GM18951 (cell line): ENCODE results near the gene HNRNPF.
"Not testable (repeated sequence)": the region's sequence is repeated elsewhere in the genome, so short reads cannot be mapped to it uniquely, and the experiment has no call there.

Experiments used
- POLR2A ChIP-seq: IDR thresholded peaks from 4 replicates; pipeline ENCODE4 v1.6.1; 2011; ENCODE audit warnings: mild to moderate bottlenecking; ENCODE audit not compliant: insufficient read length, insufficient read depth; ENCODE audit errors: extremely low read depth
- in situ Hi-C: fragments of 300-500 bp; cut with MboI; formaldehyde crosslinking; loops from one replicate; pipeline ENCODE4 v1.12.0; 2022; ENCODE audit warnings: low sequenced_read_pairs, mixed read lengths, inconsistent platforms; ENCODE audit not compliant: unreplicated experiment

Gene HNRNPF

DNA sequence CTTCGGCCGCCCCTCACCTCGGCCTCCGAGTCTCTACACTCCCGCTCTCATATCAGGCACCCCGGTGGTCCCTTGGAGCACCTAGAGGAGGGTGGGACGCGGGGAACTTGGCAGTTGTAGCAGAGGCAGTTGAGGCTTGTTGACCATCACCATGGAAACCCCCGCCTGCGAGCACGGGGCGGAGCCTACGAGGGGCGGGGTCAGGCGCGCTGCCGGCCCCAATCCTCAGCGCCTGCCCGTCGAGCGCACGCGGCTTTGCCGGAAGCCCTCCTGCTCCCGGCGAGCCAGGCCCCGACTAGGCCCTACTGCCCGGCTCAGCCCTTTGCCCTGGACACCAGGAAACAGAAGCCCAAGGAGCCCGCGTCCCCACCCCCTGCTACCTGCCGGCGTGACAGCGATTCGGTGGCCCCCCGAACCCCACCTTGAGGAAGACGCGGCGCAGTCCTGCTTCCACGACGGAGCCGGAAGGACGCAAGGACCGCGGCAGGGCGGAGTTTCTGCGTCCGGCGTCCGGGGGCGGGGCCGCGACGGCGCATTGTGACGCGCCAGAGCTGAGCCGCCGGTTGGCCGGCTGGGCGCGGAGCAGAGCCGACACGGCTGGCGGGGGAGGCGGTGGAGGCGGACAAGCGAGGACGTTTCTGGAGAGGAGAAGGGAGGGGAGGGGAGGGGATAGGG is at the start of gene HNRNPF:
TSS of gene HNRNPF (minus strand) at position 477 of the 675 bp plus-strand sequence. CDS start 21,302 bp downstream, outside the sequence.
- peak; percentile 84 for TF ChIP-seq POLR2A
- in situ Hi-C loops, result no loop called here

- in situ Hi-C loops, result no loop called here
Measured at GRCh38 chr10:43458227-43458626, 49.2 kb upstream of the HNRNPF start.

DNA sequence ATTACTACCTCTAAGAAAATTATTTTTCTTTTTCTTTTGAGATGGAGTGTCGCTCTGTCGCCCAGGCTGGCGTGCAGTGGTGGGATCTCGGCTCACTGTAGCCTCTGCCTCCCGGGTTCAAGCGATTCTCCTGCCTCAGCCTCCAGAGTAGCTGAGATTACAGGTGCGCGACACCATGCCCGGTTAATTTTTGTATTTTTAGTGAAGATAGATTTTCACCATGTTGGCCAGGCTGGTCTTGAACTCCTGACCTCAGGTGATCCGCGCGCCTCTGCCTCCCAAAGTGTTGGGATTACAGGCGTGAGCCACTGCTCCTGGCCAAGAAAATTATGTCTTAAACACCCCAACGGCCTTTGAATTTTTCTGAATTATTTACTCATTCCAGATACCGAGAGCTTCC is 47.6 kb upstream of the HNRNPF start:
- in situ Hi-C loops, result not testable (repeated sequence)

More at GRCh38 chr10:43458227-43458626, 49.2 kb upstream of the HNRNPF start:
- TF ChIP-seq POLR2A, result no peak

DNA sequence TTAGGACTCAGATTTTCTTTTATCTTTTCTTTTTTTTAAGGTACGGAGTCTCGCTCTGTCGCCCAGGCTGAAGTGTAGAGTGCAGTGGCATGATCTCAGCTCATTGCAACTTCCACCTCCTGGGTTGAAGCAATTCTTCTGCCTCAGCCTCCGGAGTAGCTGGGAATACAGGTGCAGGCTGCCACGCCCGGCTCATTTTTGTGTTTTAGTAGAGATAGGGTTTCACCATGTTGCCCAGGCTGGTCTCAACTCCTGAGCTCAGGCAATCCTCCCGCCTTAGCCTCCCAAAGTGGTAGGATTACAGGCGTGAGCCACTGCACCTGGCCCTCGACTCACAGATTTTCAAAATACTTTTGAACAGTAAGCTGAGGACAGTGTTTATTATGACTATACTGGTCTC is 45.0 kb upstream of the HNRNPF start:
- in situ Hi-C loops, result not testable (repeated sequence)

DNA sequence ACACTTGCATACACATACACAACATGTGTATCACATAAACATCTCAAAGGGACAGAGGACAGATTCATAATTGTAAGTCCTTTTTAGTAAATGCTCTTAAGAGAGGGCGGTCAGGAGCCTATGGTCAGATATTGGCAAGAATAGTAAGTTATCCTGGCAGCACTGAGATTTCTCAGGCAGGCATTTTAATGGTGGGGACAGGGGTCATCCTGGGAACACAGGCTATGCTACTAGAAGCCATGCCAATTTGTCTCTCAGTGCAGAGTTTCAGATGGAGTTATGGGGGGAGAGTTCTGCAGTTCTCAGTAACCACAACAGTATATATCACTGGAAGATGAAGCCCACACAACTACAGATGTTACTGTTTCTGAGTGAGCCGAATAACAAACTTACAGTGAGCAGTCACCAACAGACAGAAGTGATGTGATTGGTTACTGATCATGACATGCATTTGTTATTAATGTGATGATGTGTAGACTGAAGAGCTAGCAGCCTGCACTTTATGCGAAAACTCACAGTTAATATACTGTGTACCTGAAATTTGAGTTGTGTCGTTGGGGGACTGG is 44.4 kb upstream of the HNRNPF start:
- in situ Hi-C loops, result no loop called here
- peak; percentile 12 for TF ChIP-seq POLR2A

GRCh38 chr10:43452356-43452914 is 43.4 kb upstream of the HNRNPF start:
- in situ Hi-C loops, result no loop called here
- TF ChIP-seq POLR2A, result peak; percentile 1

- no peak for TF ChIP-seq POLR2A
- in situ Hi-C loops, result no loop called here
Measured at GRCh38 chr10:43448742-43449141, 39.8 kb upstream of the HNRNPF start.

- in situ Hi-C loops, result not testable (repeated sequence)
Measured at GRCh38 chr10:43446219-43447017, 37.4 kb upstream of the HNRNPF start.

DNA sequence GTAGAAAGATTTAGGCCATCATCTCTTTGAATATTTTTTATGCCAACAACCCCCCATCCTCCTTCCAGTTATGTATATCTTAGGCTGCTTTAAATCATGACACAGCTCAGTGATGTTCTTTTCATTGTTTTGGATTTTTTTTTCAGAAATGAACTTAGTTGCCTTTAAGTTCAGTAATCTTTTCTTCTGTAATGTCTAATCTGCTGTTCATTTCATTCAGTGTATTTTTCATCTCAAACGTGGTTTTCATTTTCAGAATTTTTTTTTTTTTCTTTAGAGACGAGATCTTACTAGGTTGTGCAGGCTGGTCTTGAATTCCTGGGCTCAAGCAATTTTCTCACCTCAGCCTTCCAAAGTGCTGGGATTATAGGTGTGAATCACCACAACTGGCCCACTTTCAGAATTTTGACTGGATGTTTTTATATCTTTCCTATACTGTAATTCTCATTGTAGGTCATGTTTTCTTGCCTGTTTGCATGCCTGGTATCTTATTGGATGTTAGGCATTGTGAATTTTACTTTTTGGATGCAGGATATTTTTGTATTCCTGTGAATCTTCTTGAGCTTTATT is 36.0 kb upstream of the HNRNPF start:
- in situ Hi-C loops, result no loop called here
- no peak for TF ChIP-seq POLR2A

GRCh38 chr10:43444323-43444722 is 35.3 kb upstream of the HNRNPF start:
- TF ChIP-seq POLR2A, result no peak
- in situ Hi-C loops, result no loop called here

DNA sequence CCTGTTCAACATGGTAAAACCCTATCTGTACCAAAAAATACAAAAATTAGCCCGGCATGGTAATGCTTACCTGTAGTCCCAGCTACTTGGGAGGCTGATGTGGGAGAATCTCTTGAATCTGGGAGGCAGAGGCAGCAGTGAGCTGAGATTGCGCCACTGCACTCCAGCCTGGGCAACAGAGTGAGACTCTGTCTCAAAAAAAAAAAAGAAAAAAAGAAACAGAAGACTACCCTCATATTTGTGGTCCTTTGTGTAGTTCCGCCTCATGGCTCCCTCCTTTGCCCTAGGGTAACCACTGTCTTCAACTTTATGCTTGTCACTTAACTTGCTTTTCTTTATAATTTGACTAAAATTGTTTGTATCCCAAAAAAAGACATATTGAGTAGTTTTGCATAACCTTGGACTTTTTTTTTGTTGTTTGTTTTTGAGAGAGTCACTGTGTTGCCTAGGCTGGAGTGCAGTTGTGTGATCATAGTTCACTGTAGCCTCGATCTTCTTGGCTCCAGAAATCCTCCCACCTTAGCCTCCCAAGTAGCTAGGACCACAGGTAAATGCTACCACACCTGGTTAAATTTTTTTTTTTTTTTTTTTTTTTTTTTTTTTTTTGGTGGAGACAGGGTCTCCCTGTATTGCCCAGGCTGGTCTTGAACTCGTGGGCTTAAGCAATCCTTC is 31.6 kb upstream of the HNRNPF start:
- in situ Hi-C loops, result no loop called here
- TF ChIP-seq POLR2A, result no peak

DNA sequence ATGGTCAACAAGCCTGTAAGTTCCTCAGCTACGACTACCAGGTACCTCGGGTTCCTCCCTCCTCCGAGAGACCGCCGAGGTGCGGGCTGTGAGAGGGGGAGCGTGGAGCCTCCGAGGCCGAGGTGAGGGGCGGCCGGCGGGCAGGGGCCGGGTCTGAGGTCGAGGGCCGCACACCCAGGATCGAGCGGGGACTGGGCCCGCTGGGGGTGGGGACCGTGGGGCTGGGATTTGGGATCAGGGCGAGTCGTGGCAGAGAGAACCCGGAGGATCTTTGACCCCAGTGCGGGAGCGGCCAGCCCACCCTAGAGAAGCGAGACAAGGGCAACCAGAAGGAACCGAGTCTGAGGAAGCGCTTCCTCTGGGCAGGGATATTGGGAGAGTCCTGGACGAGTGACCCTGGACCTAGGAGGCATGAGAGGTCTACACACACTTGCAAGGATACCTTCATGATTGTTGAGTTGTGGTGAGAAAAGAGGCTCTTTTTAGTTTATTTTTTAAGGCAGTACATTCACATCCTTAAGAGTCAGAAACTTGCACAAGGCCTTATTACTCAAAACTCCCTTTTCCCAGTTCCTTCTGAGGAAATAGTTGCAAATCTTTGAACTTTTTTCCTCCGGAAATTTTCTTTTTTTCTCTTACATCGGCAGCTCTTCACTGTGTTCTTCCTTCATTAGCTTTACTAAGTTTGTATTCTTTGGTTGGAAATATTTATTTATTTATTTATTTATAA is 28.3 kb upstream of the HNRNPF start:
- in situ Hi-C loops, result no loop called here
- TF ChIP-seq POLR2A, result no peak
